Activated CD8-positive, alpha-beta memory T cell treated with anti-CD3 and anti-CD28 coated beads, Interleukin-2, amount 10 ng/mL, durations not matched to agents 7 days and 5 days (primary cell): ENCODE results near the gene PMEPA1. TPM values are rescaled to one million over a fixed set of nuclear protein-coding genes. Genes with fewer than 3 reads are reported as not detected.

Experiments
- ATAC-seq: fragments of 150-1000 bp; cut with Tn5 transposase; one replicate; pipeline ENCODE4 v1.10.0; 2021; ENCODE audit warnings: moderate library complexity
- CTCF ChIA-PET: fragments of 350-600 bp; sonication (Branson Sonifier 250); formaldehyde crosslinking; loops from one replicate; lab custom pipeline; 2021; ENCODE audit warnings: antibody characterized with exemption; lab: Charles Lee
- DNase-seq: peaks from one replicate; pipeline ENCODE4 v3.0.0-alpha.2; 2020
- H3K27ac Mint-ChIP-seq: one replicate; pipeline ENCODE4 v1.8.0; 2021; ENCODE audit warnings: mild to moderate bottlenecking, mixed read lengths
- H3K27me3 Mint-ChIP-seq: one replicate; pipeline ENCODE4 v1.8.0; 2021; ENCODE audit warnings: mixed read lengths
- H3K36me3 Mint-ChIP-seq: one replicate; pipeline ENCODE4 v1.8.0; 2021; ENCODE audit warnings: mild to moderate bottlenecking, mixed read lengths
- H3K4me1 Mint-ChIP-seq: one replicate; pipeline ENCODE4 v1.8.0; 2021; ENCODE audit warnings: mixed read lengths
- H3K4me3 Mint-ChIP-seq: one replicate; pipeline ENCODE4 v1.8.0; 2021; ENCODE audit warnings: mild to moderate bottlenecking, moderate library complexity, mixed read lengths
- H3K9me3 Mint-ChIP-seq: one replicate; pipeline ENCODE4 v1.8.0; 2022; ENCODE audit warnings: low read depth, mixed read lengths
- total RNA-seq, 2 experiments: library from RNA; stranded (reverse); gene quantifications; one replicate each; pipeline ENCODE4 v1.2.3, GENCODE V29; 2021

The PMEPA1 gene
- total RNA-seq, 2 experiments from 2014 or later = 0.20 to 1.2 TPM

- Mint-ChIP-seq H3K4me3 (no peak overlapping the region), H3K9me3 (peaks cover 8% of the 10 kb centered on the region), H3K27me3 (peaks cover 4% of the 10 kb centered on the region), H3K27ac (no peak overlapping the region), H3K36me3 (peaks cover 21% of the 10 kb centered on the region), H3K4me1 (peaks cover 67% of the 10 kb centered on the region)
- CTCF ChIA-PET = interaction anchor here (0.9 to 16.0 kb wide), 4 partner anchors 26 to 555 kb away, joined by 3 to 176 read pairs (median 62); no protein-coding TSS in a partner anchor
- ATAC-seq (no peak), DNase-seq (peak; percentile 38)
Observed at GRCh38 chr20:57625181-57625958, 84.4 kb downstream of the PMEPA1 start.

- H3K27me3 Mint-ChIP-seq = peaks cover 2% of the 10 kb centered on the region
- CTCF ChIA-PET = interaction anchor here (1.0 to 16.0 kb wide), 6 partner anchors 10 to 556 kb away, joined by 3 to 176 read pairs (median 12); no protein-coding TSS in a partner anchor
- peaks cover 8% of the 10 kb centered on the region for H3K9me3 Mint-ChIP-seq
- no peak for DNase-seq
- H3K4me1 Mint-ChIP-seq = peaks cover 62% of the 10 kb centered on the region
- H3K4me3 Mint-ChIP-seq = no peak overlapping the region
- H3K36me3 Mint-ChIP-seq = peaks cover 18% of the 10 kb centered on the region
- ATAC-seq = no peak
- no peak overlapping the region for H3K27ac Mint-ChIP-seq
Observed at GRCh38 chr20:57624124-57624523, 85.7 kb downstream of the PMEPA1 start.

- peak; percentile 85 for DNase-seq
- H3K27me3 Mint-ChIP-seq = peaks cover 3% of the 10 kb centered on the region
- peaks cover 66% of the 10 kb centered on the region for H3K4me1 Mint-ChIP-seq
- CTCF ChIA-PET = interaction anchor here (0.6 to 16.0 kb wide), 25 partner anchors 8 to 1036 kb away, joined by 3 to 176 read pairs (median 4); no protein-coding TSS in a partner anchor
- no peak for ATAC-seq
- H3K9me3 Mint-ChIP-seq = peaks cover 8% of the 10 kb centered on the region
- peak overlapping the region; percentile 60 for H3K27ac Mint-ChIP-seq
- H3K4me3 Mint-ChIP-seq = no peak overlapping the region
- H3K36me3 Mint-ChIP-seq = peaks cover 21% of the 10 kb centered on the region
Observed at GRCh38 chr20:57622579-57623381, 87.0 kb downstream of the PMEPA1 start.

- DNase-seq (no peak), ATAC-seq (no peak)
- H3K27me3 Mint-ChIP-seq = peaks cover 3% of the 10 kb centered on the region
- H3K4me1 Mint-ChIP-seq = peaks cover 66% of the 10 kb centered on the region
- peak overlapping the region; percentile 60 for H3K27ac Mint-ChIP-seq
- CTCF ChIA-PET = interaction anchor here (0.7 to 16.0 kb wide), 20 partner anchors 11 to 1036 kb away, joined by 3 to 176 read pairs (median 6); no protein-coding TSS in a partner anchor
- peaks cover 26% of the 10 kb centered on the region for H3K36me3 Mint-ChIP-seq
- H3K4me3 Mint-ChIP-seq = no peak overlapping the region
- peaks cover 8% of the 10 kb centered on the region for H3K9me3 Mint-ChIP-seq
Observed at GRCh38 chr20:57622201-57622570, 87.6 kb downstream of the PMEPA1 start.

- H3K27me3 Mint-ChIP-seq = peaks cover 3% of the 10 kb centered on the region
- peak overlapping the region; percentile 88 for H3K4me3 Mint-ChIP-seq
- peaks cover 70% of the 10 kb centered on the region for H3K4me1 Mint-ChIP-seq
- peaks cover 8% of the 10 kb centered on the region for H3K9me3 Mint-ChIP-seq
- H3K36me3 Mint-ChIP-seq = peaks cover 30% of the 10 kb centered on the region
- H3K27ac Mint-ChIP-seq = peak overlapping the region; percentile 98
- ATAC-seq (no peak), DNase-seq (peak; percentile 36)
- CTCF ChIA-PET = interaction anchor here (0.8 to 16.0 kb wide), 17 partner anchors 8 to 1037 kb away, joined by 3 to 176 read pairs (median 6); partner anchors contain the start of gene RBM38
Observed at GRCh38 chr20:57621421-57622200, 88.2 kb downstream of the PMEPA1 start.

- H3K27ac Mint-ChIP-seq = peak overlapping the region; percentile 98
- H3K27me3 Mint-ChIP-seq = peaks cover 3% of the 10 kb centered on the region
- DNase-seq (peak; percentile 60), ATAC-seq (no peak)
- CTCF ChIA-PET = interaction anchor here (1.3 to 16.0 kb wide), 8 partner anchors 8 to 590 kb away, joined by 3 to 176 read pairs (median 19); partner anchors contain the start of gene RBM38
- peak overlapping the region; percentile 88 for H3K4me3 Mint-ChIP-seq
- H3K9me3 Mint-ChIP-seq = peaks cover 8% of the 10 kb centered on the region
- H3K4me1 Mint-ChIP-seq = peaks cover 64% of the 10 kb centered on the region
- peaks cover 27% of the 10 kb centered on the region for H3K36me3 Mint-ChIP-seq
Observed at GRCh38 chr20:57620999-57621398, 88.8 kb downstream of the PMEPA1 start.

GRCh38 chr20:57620274-57620990 lies 89.4 kb downstream of the PMEPA1 start, which contains the start of gene ZBP1:
ZBP1 (minus strand) TSS chr20:57620426; CDS start chr20:57620295, 131 bp downstream.
- peak; percentile 88 for DNase-seq
- CTCF ChIA-PET = interaction anchor here (1.2 to 16.0 kb wide), 10 partner anchors 9 to 1031 kb away, joined by 3 to 176 read pairs (median 12); partner anchors contain the start of genes RBM38 and STX16
- ATAC-seq = peak; percentile 41
- H3K27me3 Mint-ChIP-seq = peaks cover 3% of the 10 kb centered on the region
- peak within 1 kb of the TSS; percentile 98 for H3K27ac Mint-ChIP-seq
- H3K9me3 Mint-ChIP-seq = peaks cover 5% of the 10 kb centered on the region
- H3K4me1 Mint-ChIP-seq = peaks cover 61% of the 10 kb centered on the region
- H3K36me3 Mint-ChIP-seq = peaks cover 29% of the 10 kb centered on the region
- H3K4me3 Mint-ChIP-seq = peak within 1 kb of the TSS; percentile 88

GRCh38 chr20:57619051-57619831 lies 90.6 kb downstream of the PMEPA1 start:
- peaks cover 3% of the 10 kb centered on the region for H3K27me3 Mint-ChIP-seq
- peaks cover 33% of the 10 kb centered on the region for H3K36me3 Mint-ChIP-seq
- H3K4me3 Mint-ChIP-seq = peak overlapping the region; percentile 88
- DNase-seq = peak; percentile 94
- no peaks in the 10 kb centered on the region for H3K9me3 Mint-ChIP-seq
- peak overlapping the region; percentile 98 for H3K27ac Mint-ChIP-seq
- ATAC-seq = peak; percentile 77
- peaks cover 58% of the 10 kb centered on the region for H3K4me1 Mint-ChIP-seq
- CTCF ChIA-PET = interaction anchor here (1.0 to 16.0 kb wide), 14 partner anchors 10 to 1032 kb away, joined by 3 to 176 read pairs (median 4); partner anchors contain the start of genes RBM38 and STX16

GRCh38 chr20:57618764-57619050 lies 91.1 kb downstream of the PMEPA1 start:
- H3K27me3 Mint-ChIP-seq = peaks cover 3% of the 10 kb centered on the region
- H3K9me3 Mint-ChIP-seq = no peaks in the 10 kb centered on the region
- H3K4me3 Mint-ChIP-seq = peak overlapping the region; percentile 88
- ATAC-seq (no peak), DNase-seq (no peak)
- CTCF ChIA-PET = interaction anchor here (0.6 to 16.0 kb wide), 12 partner anchors 11 to 227 kb away, joined by 3 to 176 read pairs (median 6); partner anchors contain the start of gene RBM38
- peaks cover 33% of the 10 kb centered on the region for H3K36me3 Mint-ChIP-seq
- peak overlapping the region; percentile 98 for H3K27ac Mint-ChIP-seq
- H3K4me1 Mint-ChIP-seq = peaks cover 58% of the 10 kb centered on the region

- Mint-ChIP-seq H3K4me1 (peaks cover 58% of the 10 kb centered on the region), H3K27me3 (peaks cover 3% of the 10 kb centered on the region), H3K36me3 (peaks cover 35% of the 10 kb centered on the region), H3K27ac (peak overlapping the region; percentile 98), H3K4me3 (peak overlapping the region; percentile 88), H3K9me3 (no peaks in the 10 kb centered on the region)
- CTCF ChIA-PET = interaction anchor here (0.6 to 16.0 kb wide), 13 partner anchors 11 to 220 kb away, joined by 3 to 176 read pairs (median 3); no protein-coding TSS in a partner anchor
- DNase-seq (peak; percentile 50), ATAC-seq (no peak)
Observed at GRCh38 chr20:57618091-57618763, 91.6 kb downstream of the PMEPA1 start.
